Measurements from ENCODE around the gene HAO2.

GRCh38 chr1:119416006-119416640, 47.5 kb downstream of the HAO2 start:
- TF ChIP-seq CTCF (IDR thresholded peaks at IDR 0.05), result no peak
- no peak for TF ChIP-seq ZFX (IDR thresholded peaks at IDR 0.05; ENCODE audit: borderline replicate concordance)

All from 22Rv1 (cell line).